D721Med (cell line): ENCODE measurements around the gene MESP2.

ENCODE experiments used
- DNase-seq: peaks from one replicate; pipeline ENCODE4 v3.0.0; 2011; ENCODE audit warnings: low spot score; ENCODE audit not compliant: insufficient read length
- FAIRE-seq: peaks from 2 replicates; lab custom pipeline; 2011; peaks lifted over from hg19 to GRCh38; lab: Jason Lieb, UNC
- CTCF ChIP-seq: IDR thresholded peaks from 2 replicates; pipeline ENCODE4 v1.5.1; 2012; ENCODE audit warnings: mild to moderate bottlenecking, control low read depth; ENCODE audit not compliant: insufficient read depth; ENCODE audit errors: missing control alignments

Gene MESP2

GRCh38 chr15:89761009-89761831 lies 14.9 kb upstream of the MESP2 start:
- FAIRE-seq = no peak
- no peak for TF ChIP-seq CTCF
- no peak for DNase-seq

DNA sequence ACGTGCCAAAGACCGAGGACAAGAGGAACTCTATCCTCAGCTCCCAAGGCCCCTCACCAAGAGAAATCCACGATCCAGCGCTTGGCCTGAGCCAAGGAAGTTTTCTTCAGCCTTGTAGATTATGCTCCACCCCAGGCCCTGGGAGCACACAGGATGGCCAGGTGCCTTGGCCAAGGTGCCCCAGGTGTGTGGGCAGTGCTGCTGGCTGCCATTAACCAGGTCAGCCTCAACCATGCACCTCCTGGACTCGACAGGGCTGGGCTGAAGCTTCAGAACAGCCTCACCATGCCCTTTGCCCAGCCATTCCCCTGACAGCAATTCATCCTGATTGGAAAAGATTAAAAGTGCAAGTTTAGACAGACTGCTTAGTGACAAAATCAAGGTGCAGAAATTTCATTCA lies 14.2 kb upstream of the MESP2 start:
- no peak for FAIRE-seq
- TF ChIP-seq CTCF = no peak
- DNase-seq = no peak

DNA sequence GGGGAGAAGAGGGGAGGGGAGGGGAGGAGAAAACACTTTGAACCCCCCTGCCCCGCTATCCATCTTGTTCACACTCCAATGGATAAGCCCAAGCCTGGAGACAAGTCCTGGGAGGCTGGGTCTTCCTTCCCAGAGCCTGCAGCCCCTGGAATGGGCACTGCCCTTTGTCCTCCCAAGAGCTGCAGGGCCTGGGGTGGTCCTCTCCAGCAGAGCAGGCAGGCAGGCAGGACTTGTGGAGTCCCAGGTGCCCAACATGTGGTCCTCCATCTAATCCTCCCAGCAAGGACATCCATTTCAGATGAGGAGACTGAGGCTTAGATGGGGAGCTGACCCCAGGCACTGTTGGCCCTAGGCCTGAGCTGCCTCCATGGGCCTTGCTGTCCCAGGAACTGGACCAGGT lies 10.4 kb upstream of the MESP2 start:
- FAIRE-seq (no peak), DNase-seq (no peak)
- no peak for TF ChIP-seq CTCF

GRCh38 chr15:89766357-89767311 lies 9.5 kb upstream of the MESP2 start:
- no peak for TF ChIP-seq CTCF
- DNase-seq (no peak), FAIRE-seq (no peak)

GRCh38 chr15:89767411-89767915 lies 8.7 kb upstream of the MESP2 start:
- no peak for TF ChIP-seq CTCF
- DNase-seq = no peak

DNA sequence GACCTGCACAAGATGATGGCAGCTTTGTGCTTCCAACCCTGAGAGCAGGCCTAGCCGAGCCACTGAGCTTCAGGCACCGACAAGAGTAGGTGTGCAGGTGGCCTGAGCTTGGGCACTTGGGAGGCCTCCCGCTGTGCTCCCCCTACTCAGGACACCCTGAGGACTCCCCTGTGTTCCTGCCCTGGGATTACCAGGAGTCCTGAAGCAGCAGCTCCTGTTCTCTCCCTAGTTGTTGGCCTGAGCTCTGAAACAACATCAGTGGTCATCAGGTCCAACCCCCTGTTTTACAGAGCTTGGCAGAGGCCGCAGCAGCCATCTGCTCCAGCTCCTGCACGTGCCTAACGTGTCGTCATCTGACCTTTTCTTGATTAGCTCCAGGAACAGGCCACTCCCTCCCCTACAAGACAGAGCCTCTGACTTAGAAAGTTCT lies 8.0 kb upstream of the MESP2 start:
- no peak for DNase-seq
- TF ChIP-seq CTCF = no peak
- FAIRE-seq = no peak

More at GRCh38 chr15:89767411-89767915, 8.7 kb upstream of the MESP2 start:
- no peak for FAIRE-seq
